ENCODE results near the gene ECM1. TPM values are rescaled to one million over a fixed set of nuclear protein-coding genes. Genes with fewer than 3 reads are reported as not detected.

ECM1 gene
- total and polyA plus RNA-seq, 2 experiments from 2014 or later, result 3.0 to 7.1 TPM

DNA sequence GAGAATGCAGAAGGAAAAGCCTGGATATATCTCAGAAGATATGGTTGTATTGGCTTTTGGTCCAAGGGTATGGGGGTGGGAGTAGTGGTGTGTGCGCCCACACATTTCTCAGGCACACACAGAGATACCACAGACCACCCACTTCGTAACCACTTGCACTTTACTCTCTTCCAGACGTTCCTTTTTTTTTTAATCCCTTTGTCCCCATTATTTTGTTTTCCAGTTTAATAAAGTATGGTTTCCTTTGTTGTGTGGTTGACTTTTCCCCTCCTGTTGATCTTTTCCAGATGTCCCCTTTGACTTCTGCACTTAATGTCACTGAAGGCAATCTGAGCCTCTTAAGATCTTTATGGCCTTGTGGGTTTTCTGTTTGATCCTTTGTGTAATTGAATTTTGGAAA, 31.2 kb upstream of the ECM1 start:
- DNase-seq (ENCODE audit: low spot score), result no peak
- no peak overlapping the region for H2AFZ ChIP-seq
- H3K27ac ChIP-seq, result peak overlapping the region; percentile 70
- no peaks in the 10 kb centered on the region for H3K36me3 ChIP-seq (replicated peaks; ENCODE audit: insufficient read depth, low read depth)
- H3K4me3 ChIP-seq, result no peak overlapping the region
- no peaks in the 10 kb centered on the region for H3K9me3 ChIP-seq (ENCODE audit: low read depth)
- H3K4me1 ChIP-seq (ENCODE audit: insufficient read depth), result peaks cover 16% of the 10 kb centered on the region
- WGBS (ENCODE audit: low lambda C conversion rate, missing lambda C conversion rate), result 48% methylated on average over 3 of the region's 3 CpGs
- no peaks in the 10 kb centered on the region for H3K9me2 ChIP-seq (replicated peaks; ENCODE audit: insufficient read depth)
- H3K4me2 ChIP-seq, result peak overlapping the region; percentile 29
- H4K20me1 ChIP-seq (ENCODE audit: insufficient read depth, poor library complexity, severe bottlenecking), result no peaks in the 10 kb centered on the region
- H3K79me2 ChIP-seq, result no peaks in the 10 kb centered on the region
- TF ChIP-seq EZH2phosphoT487 (IDR thresholded peaks at IDR 0.05; ENCODE audit: low read depth, severe bottlenecking, unreplicated experiment) (no peak), EZH2 (IDR thresholded peaks at IDR 0.05; ENCODE audit: borderline replicate concordance) (no peak), CTCF (IDR thresholded peaks at IDR 0.05; ENCODE audit: poor library complexity) (no peak)
- no peaks in the 10 kb centered on the region for H3K27me3 ChIP-seq

DNA sequence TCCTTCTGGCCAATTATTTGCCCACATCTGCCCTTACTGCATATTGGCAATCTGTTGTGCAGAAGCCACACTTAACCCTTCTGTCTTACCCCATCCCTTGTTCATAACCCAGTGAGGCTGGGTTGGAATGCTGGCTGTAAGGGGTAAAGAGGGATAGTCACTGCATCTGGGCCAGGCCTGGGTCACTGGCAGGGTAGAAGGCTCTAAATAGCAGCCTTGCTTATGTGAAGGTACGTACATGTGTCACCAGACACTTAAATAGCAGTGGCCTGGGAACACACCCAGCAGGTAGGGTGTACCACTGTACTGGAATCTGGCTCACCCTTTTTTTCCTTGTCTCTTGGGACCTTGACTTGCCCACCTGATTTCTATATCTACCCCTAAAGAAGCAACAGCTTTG, 30.6 kb upstream of the ECM1 start:
- peak overlapping the region; percentile 45 for H3K27ac ChIP-seq
- WGBS (ENCODE audit: low lambda C conversion rate, missing lambda C conversion rate), result 50% methylated on average over 1 of the region's 1 CpG
- DNase-seq (ENCODE audit: low spot score), result no peak
- no peaks in the 10 kb centered on the region for H3K79me2 ChIP-seq
- H3K9me3 ChIP-seq (ENCODE audit: low read depth), result no peaks in the 10 kb centered on the region
- H3K4me3 ChIP-seq, result no peak overlapping the region
- TF ChIP-seq EZH2phosphoT487 (IDR thresholded peaks at IDR 0.05; ENCODE audit: low read depth, severe bottlenecking, unreplicated experiment), result no peak
- TF ChIP-seq CTCF (IDR thresholded peaks at IDR 0.05; ENCODE audit: poor library complexity), result no peak
- no peak for TF ChIP-seq EZH2 (IDR thresholded peaks at IDR 0.05; ENCODE audit: borderline replicate concordance)
- peaks cover 16% of the 10 kb centered on the region for H3K4me1 ChIP-seq (ENCODE audit: insufficient read depth)
- no peak overlapping the region for H2AFZ ChIP-seq
- no peaks in the 10 kb centered on the region for H4K20me1 ChIP-seq (ENCODE audit: insufficient read depth, poor library complexity, severe bottlenecking)
- H3K9me2 ChIP-seq (replicated peaks; ENCODE audit: insufficient read depth), result no peaks in the 10 kb centered on the region
- no peaks in the 10 kb centered on the region for H3K36me3 ChIP-seq (replicated peaks; ENCODE audit: insufficient read depth, low read depth)
- no peaks in the 10 kb centered on the region for H3K27me3 ChIP-seq
- peak overlapping the region; percentile 29 for H3K4me2 ChIP-seq

DNA sequence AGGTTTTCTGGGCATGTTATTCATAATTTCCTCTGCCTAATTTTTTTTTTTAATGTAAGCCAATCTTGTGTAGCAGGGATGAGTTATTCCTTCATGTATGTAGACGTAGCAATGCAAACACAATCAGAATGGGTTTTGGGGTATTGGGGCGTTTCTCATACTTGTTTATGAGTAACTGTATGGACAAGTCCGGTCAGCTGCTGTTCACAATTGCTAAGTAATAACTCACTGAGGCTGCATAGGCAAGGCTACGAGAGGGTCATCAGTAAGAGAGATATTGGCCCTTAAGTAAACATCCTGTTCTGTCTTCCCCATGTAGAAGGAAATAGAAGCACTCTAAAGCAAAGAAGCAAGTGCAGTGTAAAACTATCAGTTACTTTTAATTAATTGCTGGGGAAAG, 30.2 kb upstream of the ECM1 start:
- no peaks in the 10 kb centered on the region for H3K36me3 ChIP-seq (replicated peaks; ENCODE audit: insufficient read depth, low read depth)
- H2AFZ ChIP-seq, result no peak overlapping the region
- H3K27me3 ChIP-seq, result no peaks in the 10 kb centered on the region
- H3K4me3 ChIP-seq, result no peak overlapping the region
- no peak overlapping the region for H3K4me2 ChIP-seq
- TF ChIP-seq EZH2phosphoT487 (IDR thresholded peaks at IDR 0.05; ENCODE audit: low read depth, severe bottlenecking, unreplicated experiment) (no peak), CTCF (IDR thresholded peaks at IDR 0.05; ENCODE audit: poor library complexity) (no peak), EZH2 (IDR thresholded peaks at IDR 0.05; ENCODE audit: borderline replicate concordance) (no peak)
- no peaks in the 10 kb centered on the region for H4K20me1 ChIP-seq (ENCODE audit: insufficient read depth, poor library complexity, severe bottlenecking)
- no peaks in the 10 kb centered on the region for H3K79me2 ChIP-seq
- no peaks in the 10 kb centered on the region for H3K9me3 ChIP-seq (ENCODE audit: low read depth)
- DNase-seq (ENCODE audit: low spot score), result peak; percentile 39
- H3K9me2 ChIP-seq (replicated peaks; ENCODE audit: insufficient read depth), result no peaks in the 10 kb centered on the region
- WGBS (ENCODE audit: low lambda C conversion rate, missing lambda C conversion rate), result 44% methylated on average over 4 of the region's 4 CpGs
- H3K27ac ChIP-seq, result peak overlapping the region; percentile 45
- peaks cover 16% of the 10 kb centered on the region for H3K4me1 ChIP-seq (ENCODE audit: insufficient read depth)

GRCh38 chr1:150479370-150479769, 28.5 kb upstream of the ECM1 start:
- no peaks in the 10 kb centered on the region for H3K36me3 ChIP-seq (replicated peaks; ENCODE audit: insufficient read depth, low read depth)
- H3K27ac ChIP-seq, result no peak overlapping the region
- no peak for DNase-seq (ENCODE audit: low spot score)
- no peak for TF ChIP-seq CTCF (IDR thresholded peaks at IDR 0.05; ENCODE audit: poor library complexity)
- TF ChIP-seq EZH2phosphoT487 (IDR thresholded peaks at IDR 0.05; ENCODE audit: low read depth, severe bottlenecking, unreplicated experiment), result no peak
- no peak for TF ChIP-seq EZH2 (IDR thresholded peaks at IDR 0.05; ENCODE audit: borderline replicate concordance)
- H4K20me1 ChIP-seq (ENCODE audit: insufficient read depth, poor library complexity, severe bottlenecking), result no peaks in the 10 kb centered on the region
- H3K79me2 ChIP-seq, result no peaks in the 10 kb centered on the region
- H3K27me3 ChIP-seq, result no peaks in the 10 kb centered on the region
- H3K9me2 ChIP-seq (replicated peaks; ENCODE audit: insufficient read depth), result no peaks in the 10 kb centered on the region
- peaks cover 16% of the 10 kb centered on the region for H3K4me1 ChIP-seq (ENCODE audit: insufficient read depth)
- WGBS (ENCODE audit: low lambda C conversion rate, missing lambda C conversion rate), result 71% methylated on average over 4 of the region's 4 CpGs
- H3K4me3 ChIP-seq, result no peak overlapping the region
- H2AFZ ChIP-seq, result no peak overlapping the region
- H3K4me2 ChIP-seq, result no peak overlapping the region
- no peaks in the 10 kb centered on the region for H3K9me3 ChIP-seq (ENCODE audit: low read depth)
